HepG2 (cell line): ENCODE results near the gene TTC39C. TPM values are rescaled to one million over a fixed set of nuclear protein-coding genes. Genes with fewer than 3 reads are reported as not detected.

Experiments
- ARNT ChIP-seq: fragments of 450-650 bp; IDR thresholded peaks from 2 replicates; pipeline ENCODE4 v1.6.1; 2017
- CHD4 ChIP-seq: fragments of 200-600 bp; sonication (generic); IDR thresholded peaks from 2 replicates; pipeline ENCODE4 v1.7.0; 2017; ENCODE audit warnings: mild to moderate bottlenecking, low read length, borderline replicate concordance
- KDM6A ChIP-seq: IDR thresholded peaks from 2 replicates; pipeline ENCODE4 v1.6.1; 2016; ENCODE audit warnings: low read depth
- MXD4 ChIP-seq: IDR thresholded peaks from 2 replicates; pipeline ENCODE4 v1.6.1; 2016; ENCODE audit warnings: mild to moderate bottlenecking, missing biosample characterization, missing genetic modification reagents
- NFATC3 ChIP-seq: sonication (generic); formaldehyde crosslinking; IDR thresholded peaks from 2 replicates; pipeline ENCODE4 v1.5.1; 2020; ENCODE audit warnings: mild to moderate bottlenecking, missing genetic modification reagents
- NFYC ChIP-seq: IDR thresholded peaks from 2 replicates; pipeline ENCODE4 v1.6.1; 2016; ENCODE audit warnings: missing genetic modification reagents, missing compliant biosample characterization
- NR3C1 ChIP-seq: sonication (generic); formaldehyde crosslinking; IDR thresholded peaks from 2 replicates; pipeline ENCODE4 v1.4.0; 2020; ENCODE audit warnings: missing genetic modification reagents
- PATZ1 ChIP-seq: sonication (generic); formaldehyde crosslinking; IDR thresholded peaks from 2 replicates; pipeline ENCODE4 v1.4.0; 2020; ENCODE audit warnings: missing genetic modification reagents
- PRDM10 ChIP-seq: sonication (generic); formaldehyde crosslinking; IDR thresholded peaks from 2 replicates; pipeline ENCODE4 v1.4.0; 2020; ENCODE audit warnings: low read depth, missing genetic modification reagents
- PRDM4 ChIP-seq: sonication (generic); formaldehyde crosslinking; IDR thresholded peaks from 2 replicates; pipeline ENCODE4 v1.9.0; 2021; ENCODE audit warnings: missing genetic modification reagents, borderline replicate concordance
- SIX1 ChIP-seq: sonication (generic); formaldehyde crosslinking; IDR thresholded peaks from 2 replicates; pipeline ENCODE4 v1.4.0; 2020; ENCODE audit warnings: missing genetic modification reagents, borderline replicate concordance
- THAP11 ChIP-seq: IDR thresholded peaks from 2 replicates; pipeline ENCODE4 v1.6.1; 2016; ENCODE audit warnings: missing biosample characterization, missing genetic modification reagents
- ZNF672 ChIP-seq: sonication (generic); formaldehyde crosslinking; IDR thresholded peaks from 2 replicates; pipeline ENCODE4 v1.8.1; 2022; ENCODE audit warnings: missing genetic modification reagents
- ZNF816 ChIP-seq: sonication (generic); formaldehyde crosslinking; IDR thresholded peaks from 2 replicates; pipeline ENCODE4 v1.8.0; 2022; ENCODE audit warnings: missing genetic modification reagents, mild to moderate bottlenecking, borderline replicate concordance
- polyA plus RNA-seq, 8 experiments: library from polyadenylated mRNA; depleted of rRNA in 3 of 8; stranded (reverse) in 7 of 8; unstranded in 1 of 8; fragments of >200 nt; fragmentation: Illumina TruSeq in 4 of 8; extraction: Trizol in 4 of 8; gene quantifications; 2 replicates each; pipeline versions ENCODE4 v1.2.1 to v1.2.3, GENCODE V29; 2011 to 2016; ENCODE audit warnings: low read depth in 4 of 8, missing spikeins in 1 of 8, mixed read lengths in 1 of 8; ENCODE audit not compliant: insufficient read depth in 1 of 8
- total RNA-seq, 5 experiments: library from RNA; depleted of rRNA; stranded (reverse); fragments of >200 nt; fragmentation: Illumina TruSeq; extraction: Trizol; gene quantifications; 2 replicates each; pipeline ENCODE4 v1.2.3, GENCODE V29; 2016; ENCODE audit warnings: low read depth in 1 of 5
- TF ChIP-seq, protein P1 (sequence below): sonication (generic); formaldehyde crosslinking; conservative IDR thresholded peaks from 2 replicates; pipeline ENCODE4 v1.8.0; 2022; ENCODE audit warnings: mild to moderate bottlenecking, moderate library complexity, missing genetic modification reagents
- TF ChIP-seq, protein P2 (sequence below): sonication (generic); formaldehyde crosslinking; IDR thresholded peaks from 2 replicates; pipeline ENCODE4 v1.8.0; 2022; ENCODE audit warnings: missing genetic modification reagents, mild to moderate bottlenecking, moderate library complexity, borderline replicate concordance

The TTC39C gene
- total and polyA plus RNA-seq, 2 of the 13 experiments (the other 11 are each of a cell fraction or from before 2014, with no cell fraction given): 19.1 to 25.9 TPM

DNA sequence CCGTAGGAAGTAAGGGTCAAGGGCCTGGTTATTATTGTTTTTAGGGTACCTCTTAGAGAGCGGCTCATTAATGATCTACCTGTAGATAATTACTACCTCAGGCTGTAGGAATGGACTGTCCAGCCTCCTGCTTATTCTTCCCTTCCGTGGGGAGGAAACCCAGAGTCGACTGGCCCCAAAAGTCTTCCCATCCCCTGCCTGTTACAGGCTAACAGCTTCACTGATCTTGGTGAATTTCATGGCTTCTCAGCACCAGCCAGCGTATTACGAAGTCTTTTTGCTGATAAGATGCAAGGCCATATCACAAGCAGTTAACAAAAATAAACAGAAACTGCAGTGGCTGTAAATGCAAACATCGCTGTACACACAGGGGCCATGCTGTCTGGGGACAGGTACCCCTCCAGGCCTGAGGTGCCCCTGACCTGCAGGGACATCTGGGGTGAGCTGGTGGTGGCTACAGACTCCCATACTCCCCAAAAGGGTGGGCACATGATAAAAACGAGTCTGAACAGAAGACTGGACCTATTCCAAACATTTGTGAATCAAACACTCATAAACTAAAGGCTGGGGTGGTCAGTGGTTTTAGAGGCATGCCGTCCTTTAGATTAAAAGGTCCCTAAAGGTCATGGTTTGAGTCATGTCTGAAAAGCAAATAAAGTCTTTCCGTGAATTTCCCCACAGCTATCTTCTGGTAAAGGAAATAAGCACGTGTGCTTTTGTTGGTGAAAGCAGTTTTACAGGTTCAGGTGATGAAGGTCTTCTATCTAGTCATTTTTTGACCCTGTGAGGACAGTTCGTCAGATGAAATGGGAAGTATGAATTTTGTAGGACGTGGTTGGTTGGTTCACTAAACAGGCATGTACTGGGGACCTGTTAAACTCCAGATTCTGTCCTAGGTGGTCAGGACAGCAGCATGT, 36.7 kb downstream of the TTC39C start (continued):
- peak; percentile 61 for TF ChIP-seq THAP11 (CRISPR knock-in tag)
- no peak for TF ChIP-seq NFYC (CRISPR knock-in tag)
- TF ChIP-seq ZNF672 (CRISPR knock-in tag): no peak
- TF ChIP-seq SIX1: no peak
- TF ChIP-seq ARNT: no peak
- TF ChIP-seq PRDM10: peak; percentile 36; the same call in 1 of the 2 replicates
- TF ChIP-seq NR3C1 (CRISPR knock-in tag): no peak
- TF ChIP-seq NFATC3 (CRISPR knock-in tag): no peak
- TF ChIP-seq, protein P1, sequence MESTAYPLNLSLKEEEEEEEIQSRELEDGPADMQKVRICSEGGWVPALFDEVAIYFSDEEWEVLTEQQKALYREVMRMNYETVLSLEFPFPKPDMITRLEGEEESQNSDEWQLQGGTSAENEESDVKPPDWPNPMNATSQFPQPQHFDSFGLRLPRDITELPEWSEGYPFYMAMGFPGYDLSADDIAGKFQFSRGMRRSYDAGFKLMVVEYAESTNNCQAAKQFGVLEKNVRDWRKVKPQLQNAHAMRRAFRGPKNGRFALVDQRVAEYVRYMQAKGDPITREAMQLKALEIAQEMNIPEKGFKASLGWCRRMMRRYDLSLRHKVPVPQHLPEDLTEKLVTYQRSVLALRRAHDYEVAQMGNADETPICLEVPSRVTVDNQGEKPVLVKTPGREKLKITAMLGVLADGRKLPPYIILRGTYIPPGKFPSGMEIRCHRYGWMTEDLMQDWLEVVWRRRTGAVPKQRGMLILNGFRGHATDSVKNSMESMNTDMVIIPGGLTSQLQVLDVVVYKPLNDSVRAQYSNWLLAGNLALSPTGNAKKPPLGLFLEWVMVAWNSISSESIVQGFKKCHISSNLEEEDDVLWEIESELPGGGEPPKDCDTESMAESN (CRISPR knock-in tag): 0 out of 2 replicates have a peak, but pooled peaks have one; percentile 36
- no peak for TF ChIP-seq ZNF816 (CRISPR knock-in tag)
- no peak for TF ChIP-seq CHD4
- TF ChIP-seq MXD4 (CRISPR knock-in tag): 0 out of 2 replicates have a peak, but pooled peaks have one; percentile 16
- no peak for TF ChIP-seq PRDM4 (CRISPR knock-in tag)
- peak; percentile 94 for TF ChIP-seq PATZ1 (CRISPR knock-in tag)
- TF ChIP-seq, protein P2, sequence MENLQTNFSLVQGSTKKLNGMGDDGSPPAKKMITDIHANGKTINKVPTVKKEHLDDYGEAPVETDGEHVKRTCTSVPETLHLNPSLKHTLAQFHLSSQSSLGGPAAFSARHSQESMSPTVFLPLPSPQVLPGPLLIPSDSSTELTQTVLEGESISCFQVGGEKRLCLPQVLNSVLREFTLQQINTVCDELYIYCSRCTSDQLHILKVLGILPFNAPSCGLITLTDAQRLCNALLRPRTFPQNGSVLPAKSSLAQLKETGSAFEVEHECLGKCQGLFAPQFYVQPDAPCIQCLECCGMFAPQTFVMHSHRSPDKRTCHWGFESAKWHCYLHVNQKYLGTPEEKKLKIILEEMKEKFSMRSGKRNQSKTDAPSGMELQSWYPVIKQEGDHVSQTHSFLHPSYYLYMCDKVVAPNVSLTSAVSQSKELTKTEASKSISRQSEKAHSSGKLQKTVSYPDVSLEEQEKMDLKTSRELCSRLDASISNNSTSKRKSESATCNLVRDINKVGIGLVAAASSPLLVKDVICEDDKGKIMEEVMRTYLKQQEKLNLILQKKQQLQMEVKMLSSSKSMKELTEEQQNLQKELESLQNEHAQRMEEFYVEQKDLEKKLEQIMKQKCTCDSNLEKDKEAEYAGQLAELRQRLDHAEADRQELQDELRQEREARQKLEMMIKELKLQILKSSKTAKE (CRISPR knock-in tag): peak; percentile 81
- TF ChIP-seq KDM6A (CRISPR knock-in tag): peak; percentile 61
